Right renal pelvis (tissue), 4 donors: Measurements from ENCODE around the gene THADA. TPM values are rescaled to one million over a fixed set of nuclear protein-coding genes. Genes with fewer than 3 reads are reported as not detected.
A peak's percentile ranks its signal among the peaks of the same experiment; 100 is the strongest.
"Not testable (repeated sequence)": the region's sequence is repeated elsewhere in the genome, so short reads cannot be mapped to it uniquely, and the experiment has no call there.

Source experiments
- DNase-seq, 4 donors: peaks; one replicate each; pipeline ENCODE4 v3.0.0-alpha.2; 2013; ENCODE audit warnings: low read depth in 4 of 4, low spot score in 3 of 4, missing footprints in 1 of 4
- polyA plus RNA-seq, 4 donors: library from polyadenylated mRNA; unstranded; fragments of 120-200 nt; gene quantifications; one replicate each; pipeline ENCODE4 v1.2.1, GENCODE V29; 2013; ENCODE audit not compliant: insufficient read length in 4 of 4

Gene THADA, protein sequence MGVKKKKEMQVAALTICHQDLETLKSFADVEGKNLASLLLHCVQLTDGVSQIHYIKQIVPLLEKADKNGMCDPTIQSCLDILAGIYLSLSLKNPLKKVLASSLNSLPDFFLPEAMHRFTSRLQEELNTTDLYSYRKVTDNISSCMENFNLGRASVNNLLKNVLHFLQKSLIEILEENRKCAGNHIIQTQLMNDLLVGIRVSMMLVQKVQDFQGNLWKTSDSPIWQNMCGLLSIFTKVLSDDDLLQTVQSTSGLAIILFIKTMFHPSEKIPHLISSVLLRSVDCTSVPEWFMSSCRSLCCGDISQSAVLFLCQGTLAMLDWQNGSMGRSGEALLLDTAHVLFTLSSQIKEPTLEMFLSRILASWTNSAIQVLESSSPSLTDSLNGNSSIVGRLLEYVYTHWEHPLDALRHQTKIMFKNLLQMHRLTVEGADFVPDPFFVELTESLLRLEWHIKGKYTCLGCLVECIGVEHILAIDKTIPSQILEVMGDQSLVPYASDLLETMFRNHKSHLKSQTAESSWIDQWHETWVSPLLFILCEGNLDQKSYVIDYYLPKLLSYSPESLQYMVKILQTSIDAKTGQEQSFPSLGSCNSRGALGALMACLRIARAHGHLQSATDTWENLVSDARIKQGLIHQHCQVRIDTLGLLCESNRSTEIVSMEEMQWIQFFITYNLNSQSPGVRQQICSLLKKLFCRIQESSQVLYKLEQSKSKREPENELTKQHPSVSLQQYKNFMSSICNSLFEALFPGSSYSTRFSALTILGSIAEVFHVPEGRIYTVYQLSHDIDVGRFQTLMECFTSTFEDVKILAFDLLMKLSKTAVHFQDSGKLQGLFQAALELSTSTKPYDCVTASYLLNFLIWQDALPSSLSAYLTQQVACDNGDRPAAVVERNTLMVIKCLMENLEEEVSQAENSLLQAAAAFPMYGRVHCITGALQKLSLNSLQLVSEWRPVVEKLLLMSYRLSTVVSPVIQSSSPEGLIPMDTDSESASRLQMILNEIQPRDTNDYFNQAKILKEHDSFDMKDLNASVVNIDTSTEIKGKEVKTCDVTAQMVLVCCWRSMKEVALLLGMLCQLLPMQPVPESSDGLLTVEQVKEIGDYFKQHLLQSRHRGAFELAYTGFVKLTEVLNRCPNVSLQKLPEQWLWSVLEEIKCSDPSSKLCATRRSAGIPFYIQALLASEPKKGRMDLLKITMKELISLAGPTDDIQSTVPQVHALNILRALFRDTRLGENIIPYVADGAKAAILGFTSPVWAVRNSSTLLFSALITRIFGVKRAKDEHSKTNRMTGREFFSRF (N-terminal part only)
- 10 to 100 TPM; 33.8 to 39.7 (median 36.0) TPM for polyA plus RNA-seq

- DNase-seq, result peak; percentile 96 to 99 (median 99)
These were observed at the start of gene THADA for GRCh38 chr2:43595603-43596412. Gene THADA (minus strand): TSS chr2:43596038. CDS start chr2:43592392, 3,646 bp downstream.

DNA sequence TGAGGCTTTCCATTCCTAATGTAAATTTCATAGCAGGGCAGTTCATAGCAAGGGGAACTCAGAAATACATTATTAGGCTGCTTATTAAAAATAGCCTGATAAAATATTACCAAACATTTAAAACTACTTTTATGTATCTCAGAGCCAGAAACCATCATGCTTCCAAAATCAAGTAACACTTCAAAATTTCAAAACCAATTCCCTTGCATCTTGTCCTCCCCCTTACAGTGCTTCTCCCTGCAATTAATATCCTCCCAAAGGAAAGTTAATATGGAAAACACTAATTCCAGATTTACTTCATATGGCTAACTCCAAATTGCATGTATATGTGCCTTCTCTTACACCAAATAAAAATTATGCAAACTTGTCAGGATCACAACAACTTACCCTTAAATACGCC lies 47.8 kb upstream of the THADA start:
- no peak for DNase-seq

DNA sequence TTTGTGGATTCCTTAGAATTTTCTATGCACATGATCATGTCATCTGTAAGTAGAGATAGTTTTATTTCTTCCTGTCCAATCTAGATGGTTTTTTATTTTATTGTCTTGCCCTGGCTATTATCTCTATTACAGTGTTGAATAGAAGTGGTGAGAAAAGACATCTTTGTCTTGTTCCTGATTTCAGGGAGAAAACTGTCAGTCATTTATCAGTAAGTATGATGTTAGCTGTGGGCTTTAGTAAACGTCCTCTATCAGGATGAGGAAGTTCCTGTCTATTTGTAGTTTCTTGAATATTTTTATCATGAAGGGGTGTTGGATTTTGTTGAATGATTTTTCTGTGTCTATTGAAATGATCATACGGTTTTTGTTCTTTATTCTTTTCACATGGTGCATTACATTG lies 46.5 kb upstream of the THADA start:
- DNase-seq, result no peak

DNA sequence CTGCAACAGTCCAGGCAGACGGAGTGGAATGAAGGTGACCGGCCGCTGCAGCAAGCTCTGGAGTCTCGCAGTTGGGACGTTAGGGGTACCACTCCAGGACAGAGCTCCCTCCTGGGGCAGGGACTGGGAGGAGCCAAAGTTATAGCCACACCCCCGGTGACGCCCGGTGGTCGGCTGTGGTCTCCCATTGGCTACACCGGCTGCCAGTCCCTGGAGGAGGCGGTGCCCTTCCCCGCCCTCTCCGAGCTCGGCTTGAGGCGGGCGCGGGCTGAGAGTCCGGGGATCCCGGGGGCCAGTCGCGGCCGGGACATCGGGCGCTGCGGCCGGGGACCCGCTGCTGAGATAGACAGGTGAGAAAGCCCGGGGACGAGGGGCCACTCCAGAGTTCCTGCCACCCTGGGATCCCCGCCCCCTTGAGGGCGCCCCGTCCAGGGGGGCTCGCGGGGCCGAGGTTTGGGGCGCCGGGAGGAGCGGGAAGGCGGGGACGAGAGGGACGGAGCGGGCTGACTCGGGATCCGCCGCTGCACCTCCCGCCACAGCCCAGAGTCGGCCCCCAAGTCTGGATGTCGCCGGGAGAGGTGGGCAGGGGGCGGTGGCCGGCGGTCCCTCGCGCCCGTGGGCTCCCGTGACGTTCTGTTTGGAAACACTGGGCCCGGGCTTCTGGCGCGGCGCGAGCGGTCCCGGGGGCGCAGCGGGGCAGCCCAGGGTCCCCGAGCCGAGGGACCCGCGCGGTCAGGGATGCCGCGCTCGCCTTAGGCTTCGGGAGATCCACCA lies 41.4 kb upstream of the THADA start, which contains the start of gene PLEKHH2:
TSS of gene PLEKHH2 (plus strand) at position 231 of the 774 bp plus-strand sequence. CDS start 7,414 bp downstream, outside the sequence.
- DNase-seq, result peak; percentile 83 to 89 (median 86)

- no peak for DNase-seq
These were observed 40.8 kb upstream of the THADA start for GRCh38 chr2:43636621-43637020.

- not testable (repeated sequence) for DNase-seq
These were observed 40.3 kb upstream of the THADA start for GRCh38 chr2:43636153-43636552.

DNA sequence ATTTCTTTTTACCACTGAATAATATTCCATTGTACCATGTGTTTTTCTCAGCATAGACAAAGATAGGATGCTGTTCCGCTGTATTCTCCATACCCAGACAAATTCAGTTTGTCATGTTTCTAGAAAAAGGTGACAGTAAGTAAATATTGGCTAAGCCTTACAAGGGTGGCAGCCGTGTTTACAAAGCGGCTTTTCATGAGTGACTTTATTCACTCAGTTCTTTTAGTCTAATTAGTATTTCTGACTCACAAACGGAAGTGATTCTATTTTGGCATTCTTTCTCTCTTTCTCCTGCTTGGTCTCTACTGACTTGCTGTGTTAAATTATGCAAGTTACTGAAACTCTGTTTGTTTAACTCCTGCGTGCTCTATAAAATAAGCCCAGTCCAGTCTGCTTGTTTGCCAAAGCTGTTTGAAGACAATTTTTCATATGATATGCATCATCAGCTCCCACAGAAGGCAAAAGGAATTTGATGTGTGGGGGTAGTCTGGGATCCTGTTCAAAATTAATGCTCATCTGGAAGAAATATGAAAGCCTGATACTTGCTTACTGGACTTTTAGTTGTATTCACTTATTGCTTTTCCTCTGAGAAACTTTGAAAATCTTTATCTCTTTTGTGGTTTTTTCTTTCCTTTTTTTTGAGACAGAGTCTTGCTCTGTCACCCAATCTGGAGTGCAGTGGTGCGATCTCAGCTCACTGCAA lies 38.9 kb upstream of the THADA start:
- peak in 1 of 4 donors; percentile 41 for DNase-seq

DNA sequence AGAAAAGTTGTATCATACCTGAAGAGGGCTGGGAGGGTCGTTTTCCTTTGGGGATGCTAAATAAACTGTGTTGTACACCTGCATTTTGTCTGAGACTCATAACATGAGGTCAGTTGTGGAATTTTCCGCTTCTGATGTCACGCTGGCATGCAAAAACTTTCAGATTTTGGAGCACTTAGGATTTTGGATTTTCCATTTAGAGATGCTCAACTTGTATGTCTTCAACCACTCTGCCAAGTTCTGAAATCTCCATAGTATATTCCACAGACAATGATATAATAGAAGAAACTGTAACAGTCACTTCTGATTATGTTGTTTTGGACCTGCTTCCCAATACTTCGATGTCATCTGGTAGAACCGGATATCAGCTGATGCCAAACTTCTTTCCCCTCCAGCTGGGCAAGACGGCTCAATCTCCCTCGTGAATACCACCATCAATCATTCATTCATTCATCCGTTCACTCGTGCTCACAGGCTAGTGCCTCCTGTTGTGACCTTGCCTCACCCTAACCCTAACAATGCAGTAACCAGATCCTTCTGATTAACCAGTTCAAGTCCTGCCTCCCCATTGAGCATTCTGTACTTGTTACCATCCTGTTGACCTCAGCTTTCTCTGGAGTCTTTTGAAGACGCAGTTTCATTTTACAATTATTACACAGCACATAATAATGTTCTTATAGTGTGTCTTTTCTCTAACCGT lies 35.9 kb upstream of the THADA start:
- no peak for DNase-seq

- peak in 2 of 4 donors; percentile 18 to 22 for DNase-seq
These were observed 27.2 kb upstream of the THADA start for GRCh38 chr2:43622931-43623451.

DNA sequence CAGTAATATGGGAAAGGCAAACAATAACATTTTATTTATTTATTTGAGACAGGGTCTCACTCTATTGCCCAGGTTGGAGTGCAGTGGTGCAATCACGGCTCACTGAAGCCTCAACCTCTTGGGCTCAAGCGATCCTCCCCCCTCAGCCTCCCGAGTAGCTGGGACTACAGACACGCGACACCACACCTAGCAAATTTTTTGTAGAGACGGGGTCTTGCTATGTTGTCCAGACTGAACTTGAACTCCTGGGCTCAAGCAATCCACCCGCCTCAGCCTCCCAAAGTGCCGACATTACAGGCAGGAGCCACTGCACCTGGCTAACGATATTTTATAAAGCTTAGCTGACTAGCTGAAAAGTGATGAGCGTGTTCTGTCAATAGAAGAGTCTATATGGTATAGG lies 23.7 kb upstream of the THADA start:
- no peak for DNase-seq

DNA sequence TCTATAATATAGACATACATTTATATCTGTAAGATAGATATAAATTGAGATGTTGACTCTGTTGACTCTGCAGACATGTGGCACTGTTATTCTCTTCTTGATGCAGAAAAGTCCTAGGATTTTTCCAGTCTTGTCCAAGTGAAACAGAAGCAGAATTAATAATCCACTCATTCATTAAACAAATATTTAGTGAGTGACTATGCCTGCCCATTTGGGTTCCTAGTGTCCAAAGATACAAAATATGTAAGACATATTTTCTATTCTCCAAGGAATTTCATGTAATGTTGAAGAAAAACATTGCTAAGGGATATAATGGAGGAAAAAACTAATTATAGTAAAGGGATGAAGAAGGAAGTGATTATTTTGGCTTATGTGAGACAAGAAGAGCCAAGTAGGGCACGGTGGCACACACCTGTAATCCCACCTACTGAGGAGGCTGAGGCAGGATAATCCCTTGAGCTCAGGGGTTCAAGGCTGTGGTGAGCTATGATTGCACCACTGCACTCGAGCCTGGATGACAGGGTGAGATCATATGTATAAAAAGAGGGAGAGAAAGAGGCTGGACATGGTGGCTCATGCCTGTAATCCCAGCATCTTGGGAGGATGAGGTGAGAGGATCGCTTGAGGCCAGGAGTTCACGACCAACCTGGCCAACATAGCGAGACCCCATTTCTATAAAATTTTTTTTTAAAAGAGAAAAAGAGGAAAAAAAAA lies 21.3 kb upstream of the THADA start:
- DNase-seq, result no peak

GRCh38 chr2:43612944-43613343 lies 17.1 kb upstream of the THADA start:
- DNase-seq, result peak in 1 of 4 donors; percentile 27

DNA sequence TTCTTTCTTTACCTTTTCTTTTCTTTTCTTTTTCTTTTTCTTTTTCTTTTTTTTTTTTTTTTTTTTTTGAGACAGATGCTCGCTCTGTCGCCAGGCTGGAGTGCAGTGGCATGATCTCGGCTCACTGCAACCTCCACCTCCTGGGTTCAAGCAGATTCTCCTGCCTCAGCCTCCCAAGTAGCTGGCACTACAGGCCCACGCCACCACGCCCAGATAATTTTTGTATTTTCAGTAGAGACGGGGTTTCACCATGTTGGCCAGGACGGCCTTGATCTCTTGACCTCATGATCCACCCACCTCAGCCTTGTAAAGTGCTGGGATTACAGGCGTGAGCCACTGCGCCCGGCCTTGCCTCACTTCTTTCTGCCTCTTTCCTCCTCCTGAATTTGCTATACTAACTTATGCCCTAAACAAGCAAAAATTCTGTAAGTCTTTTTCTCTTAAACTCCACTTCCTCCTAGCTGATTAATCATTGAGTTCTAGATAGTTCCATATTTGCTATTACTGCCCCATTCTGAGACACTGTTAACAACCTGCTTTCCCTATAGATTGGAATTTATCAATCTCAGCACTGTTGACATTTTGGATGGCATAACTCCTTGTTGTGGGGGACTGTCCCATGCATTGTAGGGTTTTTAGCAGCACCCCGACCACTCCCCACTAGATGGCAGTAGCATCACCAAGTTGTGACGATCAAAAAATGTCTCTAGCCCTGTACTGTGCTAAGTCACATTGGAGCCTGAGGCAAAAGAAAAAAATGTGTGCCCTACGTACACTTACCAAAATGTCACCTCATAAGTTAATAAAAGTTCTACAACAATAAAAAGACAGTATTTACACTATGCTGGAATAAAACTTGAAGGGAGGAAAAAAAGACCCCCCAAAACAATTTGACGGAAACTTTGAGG lies 16.4 kb upstream of the THADA start:
- DNase-seq, result peak in 3 of 4 donors; percentile 74 to 83 (median 78)

GRCh38 chr2:43610361-43610760 lies 14.5 kb upstream of the THADA start:
- no peak for DNase-seq

DNA sequence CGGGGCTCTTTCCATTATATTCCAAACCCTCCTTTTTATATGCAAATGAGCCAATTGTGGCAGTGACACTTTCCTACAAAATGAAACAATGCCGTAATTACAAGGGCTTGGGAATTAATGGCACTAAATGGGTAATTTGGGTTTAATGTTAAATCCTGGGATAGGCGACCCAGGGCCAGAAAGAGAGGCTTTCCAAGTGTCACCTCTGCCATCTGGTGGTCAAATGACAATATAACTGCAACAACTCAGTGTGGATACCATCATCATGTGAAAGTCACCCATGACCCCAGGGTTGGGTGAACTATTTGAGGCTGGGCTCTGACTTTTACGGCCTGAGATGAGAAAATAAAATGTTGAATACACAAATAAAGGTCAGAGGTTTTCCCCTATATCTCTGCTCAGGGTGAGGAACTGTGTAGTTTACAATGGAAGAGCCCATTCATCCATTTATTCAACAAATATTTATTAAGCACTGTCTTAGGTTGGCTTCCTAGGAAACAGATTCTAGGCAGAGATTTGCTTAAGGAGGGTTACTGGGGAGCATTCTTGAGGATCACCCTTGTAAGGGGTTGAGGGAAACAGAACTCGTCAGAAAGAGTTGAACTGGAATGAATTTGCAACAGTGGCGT lies 13.6 kb upstream of the THADA start:
- DNase-seq, result peak in 1 of 4 donors; percentile 30
